Thoracic aorta (tissue), 2 donors: ENCODE data around the gene PIGQ. TPM values are rescaled to one million over a fixed set of nuclear protein-coding genes. Genes with fewer than 3 reads are reported as not detected.

Source experiments
- ATAC-seq: fragments of 150-250 bp; one replicate; pipeline ENCODE4 v1.8.0; 2017; ENCODE audit warnings: low read depth; ENCODE audit not compliant: insufficient number of reproducible peaks, low FRiP score
- DNase-seq: peaks from one replicate; pipeline ENCODE4 v3.0.0-alpha.2; 2020; ENCODE audit warnings: low spot score
- H3K27ac ChIP-seq, 2 donors: fragments of 200-600 bp; sonication (generic); 1 replicate in 1 of 2; 2 replicates in 1 of 2; pipeline ENCODE4 v1.5.1; 2016; ENCODE audit warnings: mild to moderate bottlenecking in 2 of 2, moderate library complexity in 2 of 2
- H3K27me3 ChIP-seq: fragments of 200-600 bp; sonication (generic); replicated peaks from 2 replicates; pipeline ENCODE4 v1.6.0; 2016; ENCODE audit warnings: mild to moderate bottlenecking; ENCODE audit not compliant: insufficient read depth
- H3K36me3 ChIP-seq: fragments of 200-600 bp; sonication (generic); one replicate; pipeline ENCODE4 v1.5.1; 2016
- H3K4me1 ChIP-seq, 2 donors: fragments of 200-600 bp; sonication (generic); 1 replicate in 1 of 2; 2 replicates in 1 of 2; pipeline versions ENCODE4 v1.5.1 to v1.6.0; 2016; ENCODE audit warnings: low read depth in 2 of 2, mild to moderate bottlenecking in 1 of 2; ENCODE audit not compliant: control insufficient read depth in 1 of 2
- H3K4me3 ChIP-seq: fragments of 200-600 bp; sonication (generic); 2 replicates; pipeline ENCODE4 v1.5.1; 2016; ENCODE audit warnings: mild to moderate bottlenecking
- H3K9me3 ChIP-seq: fragments of 200-600 bp; sonication (generic); 2 replicates; pipeline ENCODE4 v1.5.1; 2016
- CTCF ChIP-seq: fragments of 200-600 bp; sonication (generic); IDR thresholded peaks from one replicate; pipeline ENCODE4 v1.5.1; 2019; ENCODE audit warnings: antibody characterized with exemption
- total RNA-seq, 2 donors: library from RNA; depleted of rRNA; stranded (reverse); fragments of >200 nt; gene quantifications; one replicate each; pipeline versions ENCODE4 v1.1.0 to v1.2.3, GENCODE V29; 2016

Gene PIGQ
- total RNA-seq, 2 donors from 2014 or later: 54.2 to 80.1 TPM

GRCh38 chr16:629185-629832 is 59.5 kb downstream of the PIGQ start:
- DNase-seq (no peak), ATAC-seq (no peak)
- no peak overlapping the region for H3K27ac ChIP-seq
- no peaks in the 10 kb centered on the region for H3K27me3 ChIP-seq
- H3K36me3 ChIP-seq: peaks cover 15% of the 10 kb centered on the region
- H3K9me3 ChIP-seq: no peaks in the 10 kb centered on the region
- peaks cover 0 to 6% of the 10 kb centered on the region in 2 donors for H3K4me1 ChIP-seq
- TF ChIP-seq CTCF: no peak
- H3K4me3 ChIP-seq: no peak overlapping the region

- peaks cover 15% of the 10 kb centered on the region for H3K36me3 ChIP-seq
- no peaks in the 10 kb centered on the region for H3K9me3 ChIP-seq
- no peak overlapping the region for H3K27ac ChIP-seq
- TF ChIP-seq CTCF: no peak
- DNase-seq: no peak
- no peak for ATAC-seq
- H3K4me3 ChIP-seq: no peak overlapping the region
- no peaks in the 10 kb centered on the region for H3K27me3 ChIP-seq
- peaks cover 2 to 11% of the 10 kb centered on the region in 2 donors for H3K4me1 ChIP-seq
Measured at GRCh38 chr16:629833-630248, 60.1 kb downstream of the PIGQ start.

- ATAC-seq (no peak), DNase-seq (no peak)
- no peak overlapping the region for H3K27ac ChIP-seq
- H3K36me3 ChIP-seq: peaks cover 15% of the 10 kb centered on the region
- H3K4me1 ChIP-seq: peaks cover 7 to 16% of the 10 kb centered on the region in 2 donors
- TF ChIP-seq CTCF: no peak
- H3K9me3 ChIP-seq: no peaks in the 10 kb centered on the region
- H3K27me3 ChIP-seq: no peaks in the 10 kb centered on the region
- H3K4me3 ChIP-seq: no peak overlapping the region
Measured at GRCh38 chr16:630249-630814, 60.6 kb downstream of the PIGQ start.

- no peaks in the 10 kb centered on the region for H3K9me3 ChIP-seq
- H3K4me1 ChIP-seq: peaks cover 11 to 21% of the 10 kb centered on the region in 2 donors
- DNase-seq (no peak), ATAC-seq (no peak)
- H3K36me3 ChIP-seq: peaks cover 13% of the 10 kb centered on the region
- no peaks in the 10 kb centered on the region for H3K27me3 ChIP-seq
- H3K4me3 ChIP-seq: no peak within 1 kb of the TSS
- H3K27ac ChIP-seq: no peak within 1 kb of the TSS
- TF ChIP-seq CTCF: no peak
Measured at GRCh38 chr16:630815-631405, 61.1 kb downstream of the PIGQ start, which contains the start of gene WFIKKN1. Gene WFIKKN1 (plus strand): TSS chr16:630985. CDS start chr16:631254, 269 bp downstream.

GRCh38 chr16:631808-632358 is 62.1 kb downstream of the PIGQ start:
- no peak overlapping the region for H3K27ac ChIP-seq
- TF ChIP-seq CTCF: no peak
- H3K4me1 ChIP-seq: peaks cover 11 to 21% of the 10 kb centered on the region in 2 donors
- no peak for ATAC-seq
- H3K9me3 ChIP-seq: no peaks in the 10 kb centered on the region
- peaks cover 11% of the 10 kb centered on the region for H3K36me3 ChIP-seq
- H3K4me3 ChIP-seq: no peak overlapping the region
- no peaks in the 10 kb centered on the region for H3K27me3 ChIP-seq
- DNase-seq: no peak
